Adrenal gland (tissue), 12 donors: ENCODE measurements around the gene ZNF2. TPM values are rescaled to one million over a fixed set of nuclear protein-coding genes. Genes with fewer than 3 reads are reported as not detected.

Source experiments
- DNase-seq, 7 donors: peaks; one replicate each; pipeline ENCODE4 v3.0.0-alpha.2; 2019 to 2020
- H3K27ac ChIP-seq, 5 donors: fragments of 200-600 bp; sonication (generic) in 4 of 5; 1 replicate in 3 of 5; 2 replicates in 2 of 5; pipeline versions ENCODE4 v1.5.1 to v1.8.0; 2016 to 2020; ENCODE audit warnings: mild to moderate bottlenecking in 1 of 5
- H3K27me3 ChIP-seq: fragments of 200-600 bp; 2 replicates; pipeline ENCODE4 v1.8.0; 2021
- H3K36me3 ChIP-seq, 2 donors: fragments of 200-600 bp; replicated peaks in 1 of 2; 1 replicate in 1 of 2; 2 replicates in 1 of 2; pipeline versions ENCODE4 v1.5.1 to v1.8.0; 2018 to 2022
- H3K4me1 ChIP-seq, 2 donors: fragments of 200-600 bp; replicated peaks in 1 of 2; 1 replicate in 1 of 2; 2 replicates in 1 of 2; pipeline versions ENCODE4 v1.5.1 to v1.8.0; 2018 to 2021
- H3K4me3 ChIP-seq, 4 donors: fragments of 200-600 bp; sonication (generic) in 3 of 4; one replicate each; pipeline ENCODE4 v1.5.1; 2016 to 2018
- H3K9me3 ChIP-seq, 3 donors: fragments of 200-600 bp; sonication (generic) in 1 of 3; replicated peaks in 1 of 3; 1 replicate in 2 of 3; 2 replicates in 1 of 3; pipeline versions ENCODE4 v1.5.1 to v1.8.0; 2016 to 2021
- POLR2A ChIP-seq, 2 donors: fragments of 450-650 bp; IDR thresholded peaks; one replicate each; pipeline ENCODE4 v1.6.1; 2017; ENCODE audit warnings: antibody characterized with exemption in 2 of 2, mild to moderate bottlenecking in 2 of 2, moderate library complexity in 1 of 2
- WGBS, 4 donors: extraction: QIAGEN DNeasy Blood & Tissue Kit in 2 of 4; methylation state at CpG; one replicate each; pipeline versions ENCODE4 v1.1.5 to v1.1.7; 2013 to 2017; 5-methylcytosine and 5-hydroxymethylcytosine counted together
- intact Hi-C, 2 donors: fragments of 100-400 bp; cut with DNase I; formaldehyde crosslinking; loops; one replicate each; pipeline versions ENCODE4 v1.14.1 to v1.15.0; 2022 to 2023
- polyA plus RNA-seq, 3 donors: library from polyadenylated mRNA; stranded (reverse); fragments of 200-250 nt in 2 of 3; fragments of 350-450 nt in 1 of 3; fragmentation: Illumina TruSeq in 1 of 3; extraction: RNeasy Lipid Tissue Mini Kit (QIAGEN cat#74804) in 1 of 3; gene quantifications; one replicate each; pipeline ENCODE4 v1.2.3, GENCODE V29; 2013 to 2014
- total RNA-seq, 9 donors: library from RNA; depleted of rRNA in 4 of 9; stranded (reverse); fragments of >200 nt in 4 of 9; fragments of 120-200 nt in 1 of 9; fragmentation: NEBNext Ultra II Directional in 1 of 9; extraction: Animal tissue kit (Norgen Biotek cat#: 25700) in 1 of 9; gene quantifications; one replicate each; pipeline versions ENCODE4 v1.1.0 to v1.2.4, GENCODE V29; 2013 to 2023
- TF ChIP-seq, protein P1 (sequence below), 6 experiments: fragments of 450-650 bp in 4 of 6; fragments of 200-600 bp in 2 of 6; sonication (generic) in 1 of 6; IDR thresholded peaks; 1 replicate in 5 of 6; 2 replicates in 1 of 6; pipeline versions ENCODE4 v1.5.1 to v1.8.0; 2016 to 2021; ENCODE audit warnings: antibody characterized with exemption in 6 of 6, mild to moderate bottlenecking in 2 of 6, moderate library complexity in 1 of 6
- donor health status: healthy with polysubstance abuse.
- donor health status: Bipolar disorder and iron deficiency.
- donor health status: DM: yes; HTN: yes; CAD: no.
- donor health status: DM: no; HTN: no; CAD: no.
- donor health status: DM: no; HTN: no; CAD: no.
- donor health status: DM: yes; HTN: yes; CAD: no.

Gene ZNF2
- total and polyA plus RNA-seq, 12 donors = 1.8 to 9.3 (median 5.2) TPM

- DNase-seq = peak; percentile 33 to 67 (median 55)
- peaks cover 7 to 11% of the 10 kb centered on the region in 2 donors for H3K4me1 ChIP-seq
- H3K36me3 ChIP-seq = no peaks in the 10 kb centered on the region
- intact Hi-C loops = loop anchor here in 1 of 2 donors (5.0 kb wide), 1 partner anchor 37 kb away; the partner anchor contains the start of gene MRPS5
- 1 to 10% (median 4%) methylated on average over 3 to 58 of the region's 58 CpGs for WGBS, 4 donors
- TF ChIP-seq, protein P1, sequence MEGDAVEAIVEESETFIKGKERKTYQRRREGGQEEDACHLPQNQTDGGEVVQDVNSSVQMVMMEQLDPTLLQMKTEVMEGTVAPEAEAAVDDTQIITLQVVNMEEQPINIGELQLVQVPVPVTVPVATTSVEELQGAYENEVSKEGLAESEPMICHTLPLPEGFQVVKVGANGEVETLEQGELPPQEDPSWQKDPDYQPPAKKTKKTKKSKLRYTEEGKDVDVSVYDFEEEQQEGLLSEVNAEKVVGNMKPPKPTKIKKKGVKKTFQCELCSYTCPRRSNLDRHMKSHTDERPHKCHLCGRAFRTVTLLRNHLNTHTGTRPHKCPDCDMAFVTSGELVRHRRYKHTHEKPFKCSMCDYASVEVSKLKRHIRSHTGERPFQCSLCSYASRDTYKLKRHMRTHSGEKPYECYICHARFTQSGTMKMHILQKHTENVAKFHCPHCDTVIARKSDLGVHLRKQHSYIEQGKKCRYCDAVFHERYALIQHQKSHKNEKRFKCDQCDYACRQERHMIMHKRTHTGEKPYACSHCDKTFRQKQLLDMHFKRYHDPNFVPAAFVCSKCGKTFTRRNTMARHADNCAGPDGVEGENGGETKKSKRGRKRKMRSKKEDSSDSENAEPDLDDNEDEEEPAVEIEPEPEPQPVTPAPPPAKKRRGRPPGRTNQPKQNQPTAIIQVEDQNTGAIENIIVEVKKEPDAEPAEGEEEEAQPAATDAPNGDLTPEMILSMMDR (IDR thresholded peaks at IDR 0.05) = no peak
- no peak for TF ChIP-seq POLR2A (IDR thresholded peaks at IDR 0.05)
- H3K27me3 ChIP-seq = no peaks in the 10 kb centered on the region
- H3K4me3 ChIP-seq = peak overlapping the region in 3 of 4 donors; percentile 38 to 92 (median 60)
- peak overlapping the region in 3 of 5 donors; percentile 49 to 86 (median 54) for H3K27ac ChIP-seq
- H3K9me3 ChIP-seq = peaks cover 0 to 14% (median 0%) of the 10 kb centered on the region in 3 donors
Measured at GRCh38 chr2:95158891-95159619, 6.6 kb upstream of the ZNF2 start.

- H3K4me3 ChIP-seq = peak within 1 kb of the TSS in 3 of 4 donors; percentile 60 to 92 (median 66)
- H3K27ac ChIP-seq = peak within 1 kb of the TSS in 4 of 5 donors; percentile 42 to 86 (median 72)
- H3K4me1 ChIP-seq = peaks cover 12 to 19% of the 10 kb centered on the region in 2 donors
- H3K27me3 ChIP-seq = no peaks in the 10 kb centered on the region
- intact Hi-C loops = loop anchor here in 1 of 2 donors (5.0 kb wide), 1 partner anchor 38 kb away; the partner anchor contains the start of gene MRPS5
- DNase-seq = peak; percentile 71 to 87 (median 74)
- peaks cover 0 to 6% (median 0%) of the 10 kb centered on the region in 3 donors for H3K9me3 ChIP-seq
- no peaks in the 10 kb centered on the region for H3K36me3 ChIP-seq
- TF ChIP-seq POLR2A (IDR thresholded peaks at IDR 0.05) = peak in 1 of 2 donors; percentile 30
- TF ChIP-seq, protein P1 (IDR thresholded peaks at IDR 0.05) = no peak
- WGBS, 4 donors = 10 to 60% (median 19%) methylated on average over 5 to 63 of the region's 64 CpGs
Measured at GRCh38 chr2:95159690-95160449, 5.7 kb upstream of the ZNF2 start, which contains the start of gene ZNF514. Gene ZNF514, minus strand, starts transcription at chr2:95159848. Its CDS starts 6,595 bp downstream, at chr2:95153253.

GRCh38 chr2:95165030-95165370 lies 609 bp upstream of the ZNF2 start:
- Histone ChIP-seq H3K36me3 (no peaks in the 10 kb centered on the region), H3K27me3 (no peaks in the 10 kb centered on the region), H3K4me1 (peaks cover 12 to 17% of the 10 kb centered on the region in 2 donors), H3K27ac (peak overlapping the region; percentile 81 to 96 (median 94)), H3K9me3 (no peaks in the 10 kb centered on the region), H3K4me3 (peak overlapping the region; percentile 12 to 96 (median 66))
- TF ChIP-seq POLR2A (IDR thresholded peaks at IDR 0.05) = no peak
- TF ChIP-seq, protein P1 (IDR thresholded peaks at IDR 0.05) = no peak
- 0 to 1% (median 0%) methylated on average over 4 to 9 of the region's 9 CpGs for WGBS, 4 donors
- intact Hi-C loops = no loop called here
- DNase-seq = no peak
